ENCODE measurements around the gene UBE2E2. TPM values are rescaled to one million over a fixed set of nuclear protein-coding genes. Genes with fewer than 3 reads are reported as not detected.
"Not testable (repeated sequence)": the region's sequence is repeated elsewhere in the genome, so short reads cannot be mapped to it uniquely, and the experiment has no call there.

The UBE2E2 gene
- total RNA-seq, 2 donors from 2014 or later: 1.2 to 7.6 TPM

- H3K27ac ChIP-seq: no peak overlapping the region
- no peaks in the 10 kb centered on the region for H3K36me3 ChIP-seq
- intact Hi-C loops (cut with DNase I): no loop called here
- no peaks in the 10 kb centered on the region for H3K4me1 ChIP-seq
- H3K4me3 ChIP-seq: no peak overlapping the region
- no peaks in the 10 kb centered on the region for H3K27me3 ChIP-seq
- no peaks in the 10 kb centered on the region for H3K9me3 ChIP-seq
- DNase-seq: no peak
- H3K9ac ChIP-seq (ENCODE audit: low read depth in 2 of 2, low read length in 2 of 2): no peak overlapping the region
- TF ChIP-seq CTCF (IDR thresholded peaks at IDR 0.05): no peak
Observed at GRCh38 chr3:23175341-23176083, 27.6 kb upstream of the UBE2E2 start.

- intact Hi-C loops (cut with DNase I); DNase-seq; H3K9ac ChIP-seq (ENCODE audit: low read depth in 2 of 2, low read length in 2 of 2); H3K9me3 ChIP-seq; H3K27ac ChIP-seq; H3K36me3 ChIP-seq; H3K4me3 ChIP-seq; H3K27me3 ChIP-seq; H3K4me1 ChIP-seq: not testable (repeated sequence)
Observed at GRCh38 chr3:23176839-23177238, 26.3 kb upstream of the UBE2E2 start.

GRCh38 chr3:23182996-23183513 is 20.1 kb upstream of the UBE2E2 start:
- TF ChIP-seq CTCF (IDR thresholded peaks at IDR 0.05): no peak
- Histone ChIP-seq H3K36me3 (no peaks in the 10 kb centered on the region), H3K27ac (no peak overlapping the region), H3K27me3 (no peaks in the 10 kb centered on the region), H3K4me3 (no peak overlapping the region), H3K4me1 (no peaks in the 10 kb centered on the region), H3K9me3 (no peaks in the 10 kb centered on the region), H3K9ac (ENCODE audit: low read depth in 2 of 2, low read length in 2 of 2) (no peak overlapping the region)
- DNase-seq: no peak
- intact Hi-C loops (cut with DNase I): no loop called here

GRCh38 chr3:23183731-23184130 is 19.4 kb upstream of the UBE2E2 start:
- no peaks in the 10 kb centered on the region for H3K27me3 ChIP-seq

GRCh38 chr3:23185861-23186260 is 17.3 kb upstream of the UBE2E2 start:
- DNase-seq: no peak
- no peaks in the 10 kb centered on the region for H3K4me1 ChIP-seq
- no peaks in the 10 kb centered on the region for H3K36me3 ChIP-seq
- no peak overlapping the region for H3K9ac ChIP-seq (ENCODE audit: low read depth in 2 of 2, low read length in 2 of 2)
- no peak overlapping the region for H3K27ac ChIP-seq
- H3K27me3 ChIP-seq: no peaks in the 10 kb centered on the region
- TF ChIP-seq CTCF (IDR thresholded peaks at IDR 0.05): no peak
- intact Hi-C loops (cut with DNase I): no loop called here
- H3K9me3 ChIP-seq: no peaks in the 10 kb centered on the region
- H3K4me3 ChIP-seq: no peak overlapping the region

More at GRCh38 chr3:23183731-23184130, 19.4 kb upstream of the UBE2E2 start:
- DNase-seq: peak; percentile 32
- Histone ChIP-seq H3K27ac (no peak overlapping the region), H3K36me3 (no peaks in the 10 kb centered on the region), H3K4me3 (no peak overlapping the region), H3K9me3 (no peaks in the 10 kb centered on the region), H3K9ac (ENCODE audit: low read depth in 2 of 2, low read length in 2 of 2) (no peak overlapping the region), H3K4me1 (no peaks in the 10 kb centered on the region)
- intact Hi-C loops (cut with DNase I): no loop called here
- TF ChIP-seq CTCF (IDR thresholded peaks at IDR 0.05): peak; percentile 12

- TF ChIP-seq CTCF (IDR thresholded peaks at IDR 0.05): no peak
- Histone ChIP-seq H3K4me3 (no peak overlapping the region), H3K27me3 (no peaks in the 10 kb centered on the region), H3K9me3 (no peaks in the 10 kb centered on the region), H3K4me1 (no peaks in the 10 kb centered on the region), H3K36me3 (no peaks in the 10 kb centered on the region), H3K9ac (ENCODE audit: low read depth in 2 of 2, low read length in 2 of 2) (no peak overlapping the region), H3K27ac (no peak overlapping the region)
- intact Hi-C loops (cut with DNase I): no loop called here
- DNase-seq: no peak
Observed at GRCh38 chr3:23189187-23189586, 13.9 kb upstream of the UBE2E2 start.
